Myocyte (in vitro differentiated cells): ENCODE data around the gene PRKN. TPM values are rescaled to one million over a fixed set of nuclear protein-coding genes. Genes with fewer than 3 reads are reported as not detected.

Experiments
- DNase-seq: peaks from one replicate; pipeline ENCODE4 v3.0.0-alpha.2; 2012; ENCODE audit warnings: low read depth
- total RNA-seq: library from RNA; depleted of rRNA; stranded (reverse); fragments of >200 nt; gene quantifications from 2 replicates; pipeline ENCODE4 v1.2.3, GENCODE V29; 2014

PRKN gene
- total RNA-seq, 1 donor from 2014 or later: 8.9 TPM

DNA sequence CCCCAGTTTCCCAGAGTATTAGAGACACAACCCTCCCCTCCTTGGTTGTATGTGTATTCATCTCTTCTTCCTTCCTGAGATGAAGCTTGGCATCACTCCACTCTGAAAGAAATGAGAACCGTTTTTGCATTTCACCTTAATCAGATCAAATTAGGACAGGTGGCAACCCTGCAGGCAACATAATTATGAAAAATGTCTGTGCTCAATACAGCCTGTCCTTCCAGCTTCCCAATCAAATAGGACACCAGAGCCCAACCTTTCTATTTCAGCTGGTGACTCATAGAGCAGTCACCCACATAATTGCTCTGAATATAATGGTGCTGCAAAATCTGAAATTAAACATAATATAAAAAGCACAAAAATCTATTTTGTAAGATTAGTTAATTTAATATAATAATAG lies 1143.5 kb downstream of the PRKN start:
- DNase-seq: peak; percentile 21

DNA sequence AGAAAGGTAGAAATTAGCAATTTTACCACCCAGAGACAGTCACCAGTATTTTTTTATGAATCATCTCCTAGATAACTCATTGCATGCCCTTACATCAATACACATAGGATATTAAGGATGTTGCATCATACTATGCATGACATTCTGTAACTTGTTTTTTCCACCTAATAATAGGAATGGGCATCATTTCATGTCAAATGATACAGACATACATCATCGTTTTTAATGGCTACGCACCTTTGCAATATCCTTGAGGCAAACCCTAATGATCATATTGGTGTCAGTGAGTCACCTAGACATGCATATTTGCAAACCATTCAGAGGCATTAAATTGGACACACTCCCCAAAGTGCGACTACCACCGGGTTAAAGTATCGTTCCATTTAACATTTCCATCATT lies 1144.0 kb downstream of the PRKN start:
- DNase-seq: no peak

DNA sequence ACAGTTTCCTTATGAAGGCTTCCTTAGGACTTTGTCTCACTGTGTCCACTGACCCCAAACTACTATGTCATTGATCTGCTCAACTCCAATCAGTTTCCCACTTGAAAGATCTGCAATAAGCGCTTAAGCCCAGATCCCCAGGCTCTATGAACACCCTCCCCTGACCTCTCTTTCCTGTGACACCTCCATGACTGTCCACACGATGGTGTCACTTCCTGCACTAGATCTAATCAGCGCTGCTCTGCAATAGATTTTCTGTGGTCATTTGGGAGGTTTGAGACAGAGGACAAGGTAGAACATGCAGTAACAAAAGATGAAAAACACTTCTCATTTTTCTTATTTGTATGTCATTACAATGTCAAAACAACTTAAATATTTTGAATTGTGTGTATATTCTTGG lies 1149.1 kb downstream of the PRKN start:
- no peak for DNase-seq

DNA sequence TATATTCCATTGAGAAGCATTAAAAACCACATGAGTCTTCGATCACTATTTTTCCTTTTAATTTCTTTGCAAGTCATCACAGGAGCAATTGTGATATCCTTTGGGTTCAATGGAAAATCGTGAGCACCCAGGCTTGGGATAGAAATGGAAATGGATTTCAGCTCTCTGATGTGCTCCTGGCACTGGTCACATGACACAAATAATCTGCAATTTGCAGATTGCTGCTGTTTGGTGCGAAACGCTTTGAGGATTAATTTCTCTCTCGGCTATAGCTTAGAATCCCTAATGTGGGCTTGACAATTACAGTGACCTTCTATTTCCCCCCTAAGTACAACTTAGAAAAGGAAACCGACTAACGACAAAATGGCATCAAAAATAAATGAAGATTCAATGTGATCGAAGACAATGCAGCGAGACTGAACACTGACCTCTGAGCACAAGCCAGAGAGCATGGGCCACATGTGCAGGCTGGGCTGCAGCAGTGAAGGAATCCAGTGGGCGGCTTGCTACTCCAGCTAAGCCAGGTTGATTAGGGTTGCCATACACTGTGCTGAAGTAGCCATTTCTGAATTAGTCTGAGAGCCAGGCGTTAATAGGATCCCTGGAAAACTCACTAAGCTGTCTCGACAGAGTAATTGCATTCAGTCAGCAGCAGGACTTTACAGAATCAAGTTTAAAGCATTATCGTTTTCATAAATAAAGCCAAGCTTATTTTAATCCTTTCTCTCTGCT lies 1151.9 kb downstream of the PRKN start:
- DNase-seq: no peak

DNA sequence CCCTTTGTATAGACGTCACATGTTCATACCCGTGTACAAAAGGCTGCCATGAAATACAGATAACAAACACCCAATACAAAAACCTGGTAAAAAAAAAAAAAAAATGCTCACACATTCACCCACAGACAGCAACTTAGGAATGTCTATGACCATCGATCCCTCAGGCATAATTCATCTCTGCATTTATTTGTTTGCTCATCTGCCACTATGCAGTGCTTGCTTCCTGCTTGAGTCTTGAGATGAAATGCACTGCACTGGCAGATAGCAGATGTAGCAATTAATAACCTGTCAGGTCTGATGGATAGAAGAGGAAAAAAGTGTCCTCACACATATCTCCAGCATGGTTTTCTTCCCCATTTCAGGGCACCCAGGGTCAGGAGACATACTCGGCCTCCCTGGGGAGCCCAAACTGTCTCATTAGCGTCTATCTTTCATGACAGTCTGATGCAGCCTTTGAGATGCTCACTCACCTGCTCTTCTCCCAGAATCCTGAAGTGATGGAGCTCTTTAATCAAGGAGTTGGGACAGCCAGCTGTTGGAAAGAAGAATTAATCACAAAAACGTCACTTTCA lies 1158.6 kb downstream of the PRKN start:
- no peak for DNase-seq

DNA sequence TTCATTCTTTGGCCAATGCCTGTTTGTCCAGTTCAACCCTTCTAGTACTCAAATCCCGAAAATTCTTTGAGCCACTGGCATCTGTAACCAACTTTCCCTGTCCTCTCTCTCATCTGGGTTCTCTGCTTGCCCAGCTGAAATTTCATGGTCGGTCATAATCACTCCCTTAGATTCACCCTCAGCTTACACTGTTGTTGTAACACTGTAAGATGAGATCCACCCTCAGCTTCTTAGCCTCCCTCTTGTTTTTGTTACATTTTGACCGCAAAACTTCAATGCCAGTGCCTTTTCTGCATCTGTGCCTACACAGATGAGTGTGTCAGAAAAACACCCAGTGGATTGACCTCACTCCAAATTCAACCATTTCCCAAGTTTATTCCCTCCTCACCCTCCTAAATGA lies 1162.6 kb downstream of the PRKN start:
- peak; percentile 25 for DNase-seq

DNA sequence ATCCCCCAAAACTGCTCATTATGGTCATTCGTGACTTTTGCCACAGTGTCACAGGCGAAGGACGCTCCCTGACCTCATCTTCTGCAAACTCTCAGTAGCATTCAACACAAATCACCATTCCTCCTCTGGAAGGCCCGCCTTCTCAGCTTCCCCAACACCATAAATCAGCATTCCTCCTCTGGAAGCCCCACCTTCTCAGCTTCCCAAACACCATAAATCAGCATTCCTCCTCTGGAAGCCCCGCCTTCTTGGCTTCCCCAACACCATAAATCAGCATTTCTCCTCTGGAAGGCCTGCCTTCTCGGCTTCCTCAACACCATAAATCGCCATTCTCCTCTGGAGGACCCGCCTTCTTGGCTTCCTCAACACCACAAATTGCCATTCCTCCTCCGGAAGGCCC lies 1165.7 kb downstream of the PRKN start:
- no peak for DNase-seq

DNA sequence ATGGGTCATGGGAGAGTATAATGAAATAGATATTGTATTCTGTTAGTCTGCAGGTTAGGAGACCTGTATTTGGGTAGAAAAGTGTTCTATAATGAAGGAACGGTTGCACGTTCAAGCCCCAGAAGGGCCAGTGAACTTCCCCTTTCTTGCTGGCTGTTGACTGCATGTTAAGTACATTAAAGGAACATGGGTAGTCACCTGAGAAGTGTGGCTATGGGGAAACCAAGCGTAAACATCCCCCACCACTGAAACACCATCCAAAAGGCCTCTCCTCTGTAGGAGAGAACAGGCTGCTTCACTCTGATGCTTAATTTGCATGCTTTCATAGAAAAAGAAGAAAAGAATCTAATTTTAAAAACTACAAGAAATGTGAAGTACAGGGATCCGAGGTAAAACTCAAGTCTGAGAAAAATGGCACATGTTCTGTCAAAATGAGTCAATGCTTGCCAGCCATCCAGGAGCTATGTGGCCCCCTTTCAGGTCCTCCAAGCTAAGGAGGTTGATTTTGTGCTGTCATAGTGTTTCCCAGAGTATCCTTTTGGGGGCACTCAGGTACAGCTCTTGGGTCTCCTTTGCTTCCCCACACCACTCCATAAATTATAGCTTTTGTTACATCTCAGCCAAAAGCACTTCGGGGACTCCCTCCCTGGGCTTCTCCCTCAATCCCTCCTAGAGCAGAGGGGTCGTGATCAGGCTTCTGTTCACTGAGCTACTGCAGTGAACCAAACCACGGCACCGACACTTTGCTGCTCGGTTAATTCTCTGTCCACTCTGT lies 1170.0 kb downstream of the PRKN start:
- DNase-seq: no peak

DNA sequence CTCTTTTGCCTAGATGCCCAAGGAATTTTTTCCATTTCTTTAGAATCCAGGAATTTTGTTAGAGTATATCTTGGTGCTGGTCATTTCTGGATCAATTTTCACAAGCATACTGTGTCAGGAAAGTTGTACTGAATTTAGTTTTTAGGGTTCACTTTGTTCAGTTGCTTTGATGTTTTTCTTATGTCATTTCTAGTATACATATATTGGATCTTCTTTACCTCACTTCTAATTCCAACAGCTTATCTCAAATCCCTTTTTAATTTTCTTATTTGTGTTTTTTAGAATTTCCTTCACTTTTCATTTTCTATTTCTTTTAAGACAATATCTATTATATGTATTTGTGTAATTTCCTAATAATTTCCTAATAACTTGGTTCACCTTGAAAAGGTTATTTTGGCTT lies 1172.7 kb downstream of the PRKN start:
- no peak for DNase-seq

DNA sequence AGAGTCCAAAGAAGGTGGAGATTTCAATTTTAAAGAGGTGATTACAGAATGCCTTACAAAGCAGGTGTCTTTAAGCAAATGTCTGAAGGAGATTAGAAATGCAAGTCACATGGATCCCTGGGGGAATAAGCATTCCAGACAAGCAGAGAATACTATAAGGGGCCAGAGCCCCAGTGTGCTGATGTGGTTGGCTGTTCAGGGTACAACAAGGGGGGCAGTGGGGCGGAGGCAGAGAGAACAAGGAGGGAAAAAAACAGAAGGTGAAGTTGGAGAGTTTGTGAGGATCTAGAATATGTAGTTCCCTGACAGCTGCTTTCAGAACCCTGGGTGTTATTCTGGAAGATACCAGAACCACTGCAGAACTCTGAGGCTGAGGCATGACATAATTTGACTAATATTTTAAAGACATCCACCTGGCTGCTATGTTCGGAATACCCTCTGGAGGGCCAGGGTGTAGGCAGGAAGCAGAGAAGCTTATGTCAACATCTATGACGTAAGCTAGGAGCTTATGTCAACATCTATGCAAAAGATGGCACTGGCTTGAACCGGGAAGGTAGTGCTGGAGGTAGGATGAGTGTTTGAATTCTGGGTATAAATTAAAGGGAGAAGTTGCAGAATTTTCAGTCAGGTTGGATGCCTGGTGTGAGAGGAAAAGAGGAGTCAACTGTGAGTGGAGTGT lies 1177.5 kb downstream of the PRKN start:
- DNase-seq: no peak

DNA sequence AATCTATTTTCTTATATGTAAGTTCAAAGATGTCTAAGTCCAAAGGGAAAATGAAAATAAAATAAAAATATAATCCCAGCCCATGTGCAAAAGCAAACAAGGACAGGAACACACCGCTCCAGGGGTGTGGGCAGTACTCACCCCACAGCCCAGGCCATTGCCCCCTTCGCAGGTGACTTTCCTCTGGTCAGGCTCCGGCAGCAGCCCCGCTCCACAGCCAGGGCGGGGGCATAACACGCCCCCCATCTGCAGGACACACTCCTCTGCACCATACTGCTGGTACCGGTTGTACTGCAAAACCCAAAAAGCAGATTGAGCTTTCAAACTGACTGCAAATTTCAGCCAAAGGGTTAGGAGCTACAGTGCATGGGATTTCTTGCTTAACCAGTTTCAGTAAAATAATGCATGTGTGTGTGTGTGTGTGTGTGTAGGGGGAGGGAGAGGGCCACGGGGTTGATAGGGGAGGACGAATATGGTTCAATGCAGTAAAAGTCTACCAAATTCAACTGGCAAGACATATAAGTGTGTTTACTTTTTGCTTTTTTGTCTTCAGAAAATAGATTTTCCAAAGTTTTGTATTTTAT lies 1178.8 kb downstream of the PRKN start:
- no peak for DNase-seq

DNA sequence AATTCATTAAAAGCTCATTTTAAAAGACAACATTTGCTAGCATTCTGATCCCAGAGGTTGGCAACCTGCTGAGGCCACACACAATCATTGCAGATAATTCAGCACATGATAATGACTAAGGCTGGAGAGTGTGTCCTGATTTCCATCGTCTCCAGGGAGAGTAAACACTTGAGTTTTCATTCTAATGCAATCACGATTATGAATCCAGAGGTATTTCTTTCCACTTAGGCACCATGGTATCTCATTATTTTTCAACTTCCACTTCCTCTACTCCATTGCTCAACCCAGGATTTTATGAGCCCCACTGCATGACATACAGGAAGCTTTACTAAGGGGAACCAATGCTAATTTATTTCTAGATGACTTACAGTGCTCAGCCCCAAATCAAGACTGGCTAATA lies 1179.9 kb downstream of the PRKN start:
- no peak for DNase-seq

DNA sequence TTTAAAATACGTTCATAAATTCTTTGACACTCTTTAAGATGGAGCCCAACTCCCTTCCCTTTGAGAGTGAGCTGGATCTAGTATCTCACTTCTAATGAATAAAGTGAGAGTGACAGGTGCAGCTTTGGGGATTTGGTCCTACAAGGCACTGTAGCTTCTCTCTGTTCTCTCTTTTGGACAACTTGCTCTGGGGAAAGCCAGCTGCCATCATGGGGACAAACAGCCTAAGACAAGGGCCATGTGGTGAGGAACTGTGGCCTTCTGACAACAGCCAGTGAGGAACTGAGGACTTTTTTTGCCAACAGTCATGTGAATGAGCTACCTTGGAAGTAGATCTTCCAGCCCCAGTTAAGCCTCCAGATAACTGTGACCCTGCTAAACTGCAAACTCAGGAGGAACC lies 1180.9 kb downstream of the PRKN start:
- peak; percentile 44 for DNase-seq

DNA sequence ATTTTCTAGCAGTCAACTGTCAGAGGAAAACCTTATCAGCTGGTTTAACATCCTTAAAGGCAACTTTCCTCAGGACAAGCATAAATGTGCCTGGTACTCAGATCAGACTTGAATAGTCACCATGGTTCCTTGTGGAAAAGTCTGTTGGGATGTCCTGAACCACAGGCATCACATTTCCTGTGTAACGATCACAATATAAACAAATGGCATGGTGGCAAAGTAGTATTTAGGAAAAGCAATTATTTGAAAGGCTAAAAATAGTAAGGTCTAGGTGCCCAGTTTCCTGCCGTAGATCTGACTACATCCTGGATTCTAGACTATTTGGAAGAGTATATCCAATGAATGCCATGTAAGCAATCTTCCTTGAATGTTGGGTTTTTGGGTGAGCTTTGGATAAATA lies 1181.8 kb downstream of the PRKN start:
- peak; percentile 18 for DNase-seq

DNA sequence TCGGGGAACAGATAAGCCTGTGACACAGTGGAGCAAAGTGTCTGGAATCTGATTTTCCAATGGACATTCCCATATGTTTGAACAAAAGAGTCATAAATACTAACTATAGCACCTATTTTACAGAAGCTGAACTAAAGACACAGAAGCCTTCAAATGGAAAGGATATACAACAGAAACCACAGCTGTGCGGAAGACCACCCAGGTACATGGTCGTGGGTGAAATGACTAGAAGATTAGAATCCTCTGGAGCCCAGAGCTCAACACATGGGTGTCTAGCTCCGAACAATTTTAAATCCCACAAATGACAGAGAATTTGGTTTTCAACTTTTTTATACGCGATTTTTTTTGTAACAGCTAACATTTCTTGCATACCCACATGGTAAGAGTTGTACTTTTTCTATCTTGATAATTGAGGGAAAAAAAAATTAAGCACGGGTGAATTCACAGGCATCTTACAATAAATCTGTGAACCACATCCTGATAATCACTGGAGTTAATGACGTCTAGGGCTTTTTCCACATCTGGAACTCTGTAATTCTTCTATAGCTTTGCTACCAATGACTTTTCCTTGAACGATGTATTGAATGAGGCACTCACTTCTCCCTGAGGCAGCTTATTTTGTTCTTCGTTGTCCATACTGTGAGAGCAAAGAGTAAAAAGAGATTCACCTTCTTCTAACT lies 1182.6 kb downstream of the PRKN start:
- DNase-seq: no peak

DNA sequence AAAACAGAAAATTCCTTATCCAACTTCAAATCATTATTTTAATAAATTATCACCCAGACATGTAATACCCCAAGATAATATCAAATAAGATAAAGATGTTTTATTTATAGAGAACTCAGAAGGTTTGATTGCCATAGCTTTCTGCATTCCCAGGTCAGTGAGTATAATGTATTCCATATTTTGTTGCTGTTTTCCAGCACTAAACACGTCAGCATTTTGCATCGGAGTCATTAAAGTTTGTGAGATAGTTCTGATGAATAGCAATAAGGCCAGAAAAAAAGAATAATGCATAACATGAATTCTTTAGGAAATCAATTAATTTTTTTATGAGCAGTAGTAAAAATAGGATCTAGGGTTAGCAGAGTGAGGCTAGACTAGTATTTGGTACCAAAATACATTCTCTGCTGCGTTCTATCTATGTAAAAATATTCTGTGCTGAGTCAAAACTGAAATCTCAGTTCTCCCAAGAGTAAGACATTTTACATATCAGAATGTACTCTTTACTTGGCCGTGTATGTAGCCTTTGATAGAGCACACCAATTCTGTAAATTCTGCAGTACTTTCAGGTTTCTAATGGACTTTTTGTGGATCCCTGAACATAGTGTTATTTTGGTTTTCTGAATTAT lies 1183.8 kb downstream of the PRKN start:
- DNase-seq: no peak

DNA sequence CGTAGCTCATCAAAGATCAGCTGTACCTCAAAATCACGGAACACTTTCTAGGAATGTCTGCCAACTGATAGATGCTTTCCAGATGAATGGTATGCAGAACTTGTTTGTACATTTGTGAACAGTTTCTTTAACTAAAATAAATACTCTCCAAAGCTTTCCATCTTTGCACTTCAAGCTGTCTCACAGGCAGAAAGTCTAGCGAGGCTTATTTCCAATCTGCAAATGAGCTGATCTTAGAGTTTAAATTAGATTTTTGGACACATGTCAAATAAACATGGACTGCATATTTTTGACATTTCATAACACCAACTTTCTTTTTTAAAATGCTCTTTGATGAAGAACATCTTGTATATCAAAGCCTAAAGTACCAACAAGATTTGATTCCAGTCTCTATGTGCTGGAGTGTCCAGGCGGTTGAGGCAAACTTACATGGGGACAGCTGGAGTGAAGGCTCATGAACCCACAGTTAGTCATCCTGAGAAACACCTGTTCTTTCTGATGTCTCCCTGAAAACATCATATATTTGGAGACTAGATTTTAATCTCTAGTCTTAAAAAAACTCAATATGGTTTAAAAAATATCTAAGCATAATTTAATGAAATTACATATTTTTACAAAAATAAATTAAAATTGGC lies 1185.1 kb downstream of the PRKN start:
- DNase-seq: peak; percentile 85

DNA sequence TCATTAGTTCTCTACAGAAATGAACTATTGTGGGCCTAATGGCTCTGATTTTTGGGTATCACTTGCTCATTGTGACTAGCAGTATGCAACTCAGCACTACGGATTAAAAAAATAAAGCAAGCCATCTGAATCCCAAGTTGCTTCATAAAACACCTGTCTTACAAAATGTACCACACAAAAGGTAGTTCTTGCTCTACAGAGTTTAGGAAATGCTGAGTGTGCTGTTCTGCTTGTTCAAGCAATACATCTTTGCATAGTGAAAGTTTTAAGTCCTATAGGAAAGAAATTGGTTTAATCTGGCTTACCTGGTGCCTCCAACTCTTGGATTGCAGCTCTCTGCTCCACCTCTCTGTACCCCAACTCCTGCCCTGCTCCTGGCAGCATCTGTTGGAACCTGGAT lies 1187.0 kb downstream of the PRKN start:
- no peak for DNase-seq

DNA sequence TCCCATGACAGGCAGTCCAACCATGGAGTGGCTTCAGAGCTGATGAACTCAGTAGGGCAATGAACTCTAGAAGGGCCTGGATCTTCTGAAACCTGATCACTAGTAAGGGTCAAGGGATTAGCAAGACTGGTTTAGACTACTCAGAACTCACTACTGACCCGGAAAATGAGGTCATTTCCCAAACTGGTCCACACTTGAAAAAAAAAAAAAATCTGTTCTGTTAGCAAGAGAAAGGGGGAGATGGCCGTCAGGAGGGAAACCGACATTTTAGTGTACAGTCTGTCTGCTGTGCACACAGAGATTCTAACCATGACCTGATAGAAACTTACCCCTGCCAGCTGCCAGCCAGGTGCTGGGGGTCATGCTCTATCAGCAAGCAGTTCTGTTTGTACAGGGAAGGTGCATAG lies 1191.3 kb downstream of the PRKN start:
- peak; percentile 72 for DNase-seq

DNA sequence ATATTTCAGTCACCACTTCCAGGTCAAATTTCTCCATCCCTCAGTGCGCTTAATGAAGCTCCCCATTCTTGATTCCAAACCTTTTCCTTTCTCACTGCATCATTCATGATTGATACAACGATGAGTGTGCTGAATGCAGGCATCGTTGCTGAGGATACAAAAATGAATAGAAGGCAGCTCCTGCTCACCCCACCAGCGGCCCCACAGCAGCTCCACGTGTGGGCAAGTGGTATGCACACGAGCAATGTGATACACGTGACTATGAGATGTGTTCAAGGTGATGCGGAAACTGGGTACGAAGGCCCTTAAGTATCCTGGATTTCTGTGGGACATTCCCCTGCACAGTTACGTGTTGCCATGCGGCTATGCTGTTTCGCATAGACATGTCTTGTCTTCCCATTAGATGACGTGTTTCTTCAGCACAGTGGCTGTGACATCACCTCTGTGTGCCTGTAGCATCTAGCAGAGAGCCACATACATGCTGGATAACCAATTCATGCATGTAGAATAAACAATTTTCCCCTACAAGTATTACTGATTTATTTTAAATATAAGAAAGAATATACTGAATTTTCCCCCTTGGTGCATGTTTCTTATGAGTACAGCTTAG lies 1193.2 kb downstream of the PRKN start:
- no peak for DNase-seq
